SKM-1 (cell line): ENCODE measurements around the gene PADI2.

Experiments
- DNase-seq: peaks from one replicate; lab custom pipeline; 2025; ENCODE audit not compliant: unreplicated experiment; lab: John Stamatoyannopoulos, UW

The PADI2 gene

DNA sequence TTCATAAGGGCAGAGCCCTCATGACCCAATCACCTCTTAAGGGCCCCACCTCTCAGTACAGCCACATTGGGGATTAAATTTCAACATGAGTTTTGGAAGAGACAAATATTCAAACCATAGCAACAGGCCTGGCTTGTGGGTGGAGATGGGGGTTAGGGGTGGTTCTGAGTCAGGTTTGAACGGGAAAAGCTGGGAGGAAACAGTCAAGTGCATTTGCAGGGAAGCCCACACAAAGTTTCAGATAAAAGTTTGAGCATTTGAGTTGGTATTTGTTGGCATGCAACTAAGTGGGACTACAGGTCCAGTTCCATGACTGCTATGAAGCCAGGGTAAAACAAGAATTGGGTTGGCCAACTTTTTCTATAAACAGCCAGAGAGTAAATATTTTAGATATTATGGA lies 21.0 kb upstream of the PADI2 start:
- DNase-seq: no peak

DNA sequence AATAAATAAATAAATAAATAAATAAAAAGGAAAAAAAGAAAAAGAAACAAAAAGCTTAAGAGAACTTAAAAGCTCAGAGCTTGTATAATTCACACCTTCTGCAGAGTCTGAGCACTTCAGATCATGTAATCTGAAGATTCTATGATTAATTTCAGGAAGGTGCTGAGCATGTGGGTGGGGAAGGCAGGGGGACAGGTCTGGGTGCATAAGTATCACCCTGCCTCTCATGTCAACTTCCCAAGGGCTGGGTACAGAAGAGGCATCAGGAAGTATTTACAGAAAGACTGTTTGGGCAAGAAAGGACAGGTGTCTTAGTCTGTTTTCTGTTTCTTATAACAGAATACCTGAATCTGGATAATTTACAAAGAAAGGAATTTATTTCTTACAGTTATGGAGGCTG lies 20.4 kb upstream of the PADI2 start:
- DNase-seq: no peak

DNA sequence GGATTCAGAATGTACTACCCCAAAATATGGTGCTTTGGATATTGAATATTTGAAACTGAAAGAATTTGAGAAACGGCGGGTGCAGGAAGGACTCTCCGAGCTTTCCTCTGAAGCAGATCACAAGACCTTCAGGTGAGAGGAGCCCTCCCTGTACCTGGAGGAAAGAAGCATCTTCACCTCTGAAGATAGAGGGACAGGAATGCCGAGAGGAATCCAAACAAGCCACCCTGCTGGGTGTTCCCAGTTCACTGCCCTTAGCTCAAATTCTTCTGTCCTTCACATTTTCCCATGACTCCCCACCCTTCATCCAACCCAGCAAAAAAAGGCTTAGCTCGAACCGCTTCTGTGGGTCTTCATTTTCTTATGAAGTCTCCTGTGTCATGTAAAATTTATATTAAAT lies 18.2 kb upstream of the PADI2 start:
- DNase-seq: no peak

DNA sequence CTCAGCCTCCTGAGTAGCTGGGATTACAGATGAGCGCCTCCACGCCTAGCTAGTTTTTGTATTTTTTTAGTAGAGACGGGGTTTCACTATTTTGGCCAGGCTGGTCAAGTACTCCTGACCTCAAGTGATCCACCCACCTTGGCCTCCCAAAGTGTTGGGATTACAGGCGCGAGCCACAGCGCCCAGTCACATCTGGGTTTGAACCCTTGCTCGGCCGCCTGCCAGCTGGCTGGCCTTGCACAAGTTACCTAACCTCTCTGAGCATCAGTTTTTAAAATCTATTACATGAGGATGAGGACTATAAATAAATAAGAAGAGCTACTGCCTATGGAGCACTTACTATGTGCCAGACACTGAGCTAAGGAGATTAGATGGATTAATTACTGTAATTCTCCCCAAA lies 17.7 kb upstream of the PADI2 start:
- no peak for DNase-seq

DNA sequence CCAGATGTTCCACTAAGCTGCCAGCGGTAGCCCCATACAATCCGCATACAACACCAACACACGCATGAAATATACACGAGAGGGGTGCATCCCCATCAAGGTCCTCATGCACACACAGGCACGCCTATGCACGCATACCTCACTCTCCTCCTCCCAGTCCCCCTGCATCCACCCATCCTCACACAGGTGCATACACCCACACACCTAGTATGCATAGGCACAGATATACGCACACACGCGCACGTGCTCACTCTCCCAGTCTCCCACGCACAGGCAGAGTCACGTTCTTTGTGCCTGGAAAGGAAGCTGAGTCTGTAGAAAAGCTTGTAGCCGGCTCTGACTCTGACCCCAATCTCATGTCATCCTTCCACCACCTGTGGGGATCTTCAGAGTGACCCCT lies 16.9 kb upstream of the PADI2 start:
- no peak for DNase-seq

DNA sequence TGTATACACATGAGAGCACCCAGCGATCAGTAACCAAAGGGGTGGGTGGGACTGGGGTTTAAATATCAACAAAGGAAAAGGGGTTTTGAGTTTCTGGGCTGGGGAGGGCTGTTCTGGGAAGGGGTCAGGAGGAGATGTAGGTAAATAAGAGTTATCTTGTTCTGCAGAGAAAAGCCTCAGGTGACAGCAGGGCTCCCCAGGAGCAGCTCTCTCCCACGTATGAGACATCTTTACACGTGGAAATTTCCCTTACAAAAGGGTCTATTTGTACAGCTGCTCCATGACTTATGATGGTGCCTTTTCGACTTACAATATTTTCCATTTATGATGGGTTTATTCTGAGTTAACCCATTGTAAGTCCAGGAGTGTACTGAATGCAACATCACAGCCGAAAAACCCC lies 16.3 kb upstream of the PADI2 start:
- DNase-seq: no peak

DNA sequence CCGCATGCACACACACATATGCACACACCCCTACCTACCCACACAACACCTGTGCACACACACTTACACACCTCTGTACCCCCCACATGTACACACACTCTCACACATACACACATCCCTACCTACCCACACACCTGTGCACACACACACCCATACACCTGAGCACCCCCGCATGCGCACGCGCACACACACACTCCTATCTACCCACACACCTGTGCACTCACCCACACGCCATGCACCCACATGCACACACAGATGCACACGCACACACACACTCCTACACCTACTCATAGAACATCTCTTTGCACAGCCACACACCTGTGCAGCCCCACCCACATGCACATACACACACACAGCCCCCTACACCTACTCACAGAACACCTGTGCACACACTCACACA lies 15.5 kb upstream of the PADI2 start:
- DNase-seq: no peak

DNA sequence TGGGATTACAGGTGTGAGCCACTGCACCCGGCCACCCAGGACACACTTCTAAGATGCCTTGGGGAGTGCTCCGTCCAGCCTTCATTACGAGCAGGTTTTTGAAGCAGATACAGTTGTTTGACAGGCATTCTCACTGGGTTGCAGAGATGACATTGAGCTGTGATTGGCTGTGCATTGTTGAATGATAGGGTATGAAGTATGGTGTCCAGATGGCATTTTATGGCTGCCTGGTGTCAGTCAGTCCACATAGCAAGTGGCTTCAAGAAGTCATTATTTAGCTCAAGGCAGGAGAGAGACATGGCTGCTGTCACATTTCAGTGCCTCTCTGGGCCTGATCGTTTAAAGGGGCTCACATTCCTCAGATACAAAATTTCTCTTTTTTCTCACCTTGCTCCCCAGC lies 14.8 kb upstream of the PADI2 start:
- no peak for DNase-seq

DNA sequence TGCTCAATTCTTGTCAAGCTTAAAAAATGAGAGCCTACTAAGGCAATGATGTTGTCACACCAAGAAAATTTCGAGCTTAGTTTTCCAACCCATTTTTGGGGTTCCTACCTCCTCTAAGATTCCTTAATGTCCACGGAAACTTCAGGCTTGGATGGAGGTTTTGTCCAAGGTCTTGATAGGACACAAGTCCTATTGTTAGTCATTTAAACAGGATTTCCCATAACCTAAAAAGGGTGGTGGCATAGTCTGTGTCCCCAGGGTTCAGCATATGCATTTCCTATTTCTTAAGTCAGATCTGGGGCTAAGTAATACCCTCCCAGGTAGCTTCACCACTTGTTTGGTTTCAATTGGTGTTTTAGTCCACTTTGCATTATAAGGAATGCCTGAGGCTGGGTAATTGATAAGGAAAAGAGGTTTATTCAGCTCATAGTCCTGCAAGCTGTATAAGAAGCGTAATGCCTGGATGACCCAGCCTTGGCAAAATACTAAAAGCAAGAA lies 10.9 kb upstream of the PADI2 start:
- DNase-seq: no peak

DNA sequence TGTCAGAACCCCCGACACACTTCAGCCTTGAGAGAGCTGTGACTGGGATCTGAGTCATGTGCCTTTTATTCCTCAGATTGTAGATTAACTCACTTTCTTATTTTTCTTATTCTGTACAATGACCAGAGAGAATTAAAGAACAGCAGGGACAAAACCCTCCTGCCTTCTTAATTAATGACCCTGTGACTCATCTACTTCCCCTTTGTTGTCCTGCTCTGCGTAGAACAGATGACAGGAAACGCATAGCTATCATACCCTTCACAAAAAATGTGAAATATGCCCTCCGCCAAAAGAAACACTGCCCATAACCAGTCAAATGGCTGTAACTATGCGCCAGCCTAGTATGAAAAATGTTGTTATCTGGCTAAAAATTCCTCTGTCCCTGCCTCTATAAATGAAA lies 9.1 kb upstream of the PADI2 start:
- DNase-seq: peak; percentile 46

DNA sequence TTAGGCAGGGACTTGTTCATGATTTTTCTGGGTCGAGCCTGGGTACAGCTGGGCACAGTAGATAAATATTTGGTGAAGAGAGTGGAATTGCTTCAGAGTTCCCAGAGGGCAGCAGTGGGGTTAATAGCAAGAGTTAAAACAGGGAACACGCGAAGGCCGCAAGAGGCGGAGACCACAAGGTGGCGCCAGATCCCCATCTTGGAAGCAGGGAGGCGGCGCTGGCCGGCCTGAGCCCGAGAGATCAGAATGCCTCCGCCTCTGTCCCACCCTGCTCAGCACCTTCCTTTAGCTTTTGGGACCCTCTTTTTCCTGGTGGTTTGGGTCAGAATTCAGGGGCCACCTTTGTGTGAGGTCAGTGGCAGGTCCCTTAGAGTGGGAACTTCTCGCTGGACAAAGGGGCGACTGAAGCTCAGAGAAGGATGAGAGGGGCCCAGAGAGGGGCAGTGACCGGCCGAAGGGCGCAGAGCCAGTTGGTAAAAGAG lies 6.5 kb upstream of the PADI2 start:
- peak; percentile 74 for DNase-seq

DNA sequence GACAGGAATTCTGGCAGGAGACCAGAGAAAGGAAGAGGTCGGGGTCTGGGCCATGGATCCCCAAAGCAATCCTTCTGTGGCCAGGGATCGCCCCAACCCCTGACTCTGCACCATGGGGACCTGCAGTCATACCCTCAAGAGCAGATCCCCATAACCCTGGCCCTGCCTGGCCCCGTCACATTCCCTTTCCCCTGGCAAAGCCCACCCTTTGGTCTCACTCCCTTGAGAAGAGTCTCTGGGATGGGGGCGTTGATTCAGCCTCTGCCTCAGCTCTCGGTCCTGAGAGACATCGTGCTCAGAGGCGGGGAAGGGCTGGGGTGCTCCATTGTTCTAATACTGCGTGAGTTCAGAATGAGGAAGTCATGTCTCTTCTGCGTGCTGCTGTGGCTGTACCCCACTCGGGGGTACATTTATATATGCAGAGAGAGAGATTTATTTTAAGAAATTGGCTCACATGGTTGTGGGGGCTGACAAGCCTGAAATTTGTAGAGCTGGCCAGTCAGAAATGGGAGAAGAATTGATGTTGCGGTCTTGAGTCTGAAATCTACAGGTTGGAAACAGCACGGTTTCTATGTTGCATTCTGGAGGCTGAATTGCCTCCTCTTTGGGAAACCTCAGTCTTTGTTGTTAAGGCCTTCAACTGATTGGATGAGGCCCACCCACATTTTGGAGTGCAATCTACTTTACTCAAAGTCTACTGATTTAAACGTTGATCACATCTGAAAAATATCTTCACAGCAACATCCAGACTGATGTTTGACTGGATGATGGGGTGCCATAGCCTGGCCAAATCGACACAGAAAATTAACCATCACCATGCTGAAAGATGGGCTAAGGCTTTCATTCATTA lies 4.2 kb upstream of the PADI2 start:
- no peak for DNase-seq

DNA sequence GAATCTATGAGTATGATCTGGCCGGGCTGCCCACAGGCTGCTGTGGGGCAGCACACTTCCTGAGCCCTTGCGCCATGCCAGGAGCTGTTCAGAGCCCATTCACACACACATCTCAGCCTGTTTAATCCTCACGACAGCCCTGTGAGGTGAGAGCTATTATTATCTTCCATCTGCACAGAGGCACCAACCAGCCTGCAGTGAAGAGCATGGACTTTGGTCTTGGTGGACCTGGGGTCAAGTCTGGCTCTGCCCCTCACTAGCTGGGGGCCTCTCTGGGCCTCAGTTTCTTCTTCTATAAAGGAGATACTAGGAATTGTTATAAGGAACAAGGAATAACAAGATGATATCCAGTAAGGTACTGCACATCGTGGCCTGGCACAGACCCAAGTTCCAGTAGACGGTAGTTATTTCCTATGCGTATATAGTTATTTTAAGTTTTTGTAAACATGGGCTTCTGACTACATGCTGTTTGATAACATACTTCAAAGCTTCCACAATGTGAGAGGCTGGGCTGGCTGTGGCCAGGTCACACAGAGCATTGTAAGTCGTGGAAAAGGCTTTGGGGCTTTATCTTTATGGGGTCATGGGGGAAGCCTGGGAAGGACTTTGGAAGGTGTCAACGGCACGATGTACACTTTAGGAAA lies 3.4 kb upstream of the PADI2 start:
- peak; percentile 31 for DNase-seq

DNA sequence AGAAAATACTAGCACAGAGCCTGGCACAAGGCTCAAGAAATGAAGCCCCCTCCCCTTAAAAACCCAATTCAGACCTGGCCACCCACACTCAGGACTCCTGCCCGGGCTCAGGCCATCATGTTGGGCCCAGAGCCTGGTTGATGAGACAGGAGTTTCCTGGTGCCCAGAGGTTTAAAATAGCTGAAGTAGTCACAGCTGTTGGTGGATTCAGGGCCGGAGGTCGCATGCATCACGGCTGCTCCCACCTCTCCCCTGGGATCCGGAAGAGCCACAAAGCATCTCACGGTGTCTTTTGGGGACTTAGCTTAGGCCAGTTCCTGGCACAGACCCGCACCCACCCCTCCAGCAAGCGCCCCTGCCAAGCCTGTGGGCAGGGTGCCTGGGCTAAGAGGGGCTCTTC lies 2.6 kb upstream of the PADI2 start:
- DNase-seq: no peak

DNA sequence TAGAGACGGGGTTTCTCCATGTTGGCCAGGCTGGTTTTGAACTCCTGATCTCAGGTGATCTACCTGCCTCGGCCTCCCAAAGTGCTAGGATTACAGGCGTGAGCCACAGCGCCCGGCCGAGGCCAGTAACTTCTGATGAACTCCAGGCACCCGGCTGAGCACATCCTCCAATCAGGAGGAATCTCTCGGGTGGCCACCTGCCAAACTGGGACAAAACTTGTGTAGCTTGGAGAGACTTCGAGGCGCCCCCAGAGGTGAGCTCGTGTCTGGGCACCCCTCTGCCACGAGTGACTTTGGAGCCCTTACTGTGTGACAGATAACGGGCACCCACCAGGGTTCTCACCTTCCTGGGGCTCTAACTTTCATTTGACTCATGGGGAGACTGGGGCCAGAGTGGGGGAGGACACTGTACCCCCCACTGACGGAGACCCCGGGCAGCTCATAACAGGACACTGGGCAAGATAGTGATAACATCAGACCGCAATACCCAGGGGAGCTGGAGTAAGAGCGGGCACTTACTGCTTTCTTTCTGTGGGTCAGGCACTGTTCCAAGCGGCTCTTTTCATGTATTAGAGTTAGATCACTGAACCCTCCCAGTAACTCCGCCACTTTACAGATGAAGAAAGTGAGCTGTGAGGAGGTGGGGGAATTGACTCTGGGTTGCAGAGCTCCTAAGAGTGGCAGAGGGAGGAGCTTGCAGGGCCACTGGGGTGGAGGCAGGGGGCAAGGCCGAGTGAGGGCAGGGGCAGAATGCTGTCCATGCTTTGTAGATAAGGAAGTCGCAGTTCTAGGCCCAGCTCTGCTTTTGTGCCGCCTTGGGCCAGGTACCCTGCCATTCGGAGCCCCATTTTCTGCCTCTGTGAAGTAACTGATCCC lies 1.9 kb upstream of the PADI2 start:
- DNase-seq: no peak

DNA sequence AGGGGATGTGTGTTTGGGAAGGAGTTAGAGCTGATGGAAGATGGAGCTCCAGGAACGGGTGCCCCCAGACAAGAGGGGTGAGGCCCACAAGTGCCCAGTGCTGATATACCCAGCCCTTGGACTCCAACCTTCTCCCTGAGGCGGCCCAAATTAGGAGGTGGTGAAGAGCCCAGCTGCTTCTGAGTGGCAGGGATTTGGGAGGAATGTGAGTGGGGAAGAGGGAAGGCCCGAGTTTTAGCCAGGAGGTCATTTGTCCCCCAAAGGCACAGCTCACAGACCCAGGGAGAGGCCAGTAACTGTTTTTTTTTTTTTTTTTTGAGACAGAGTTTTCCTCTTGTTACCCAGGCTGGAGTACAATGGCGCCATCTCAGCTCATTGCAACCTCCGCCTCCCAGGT lies 1.2 kb upstream of the PADI2 start:
- DNase-seq: no peak

DNA sequence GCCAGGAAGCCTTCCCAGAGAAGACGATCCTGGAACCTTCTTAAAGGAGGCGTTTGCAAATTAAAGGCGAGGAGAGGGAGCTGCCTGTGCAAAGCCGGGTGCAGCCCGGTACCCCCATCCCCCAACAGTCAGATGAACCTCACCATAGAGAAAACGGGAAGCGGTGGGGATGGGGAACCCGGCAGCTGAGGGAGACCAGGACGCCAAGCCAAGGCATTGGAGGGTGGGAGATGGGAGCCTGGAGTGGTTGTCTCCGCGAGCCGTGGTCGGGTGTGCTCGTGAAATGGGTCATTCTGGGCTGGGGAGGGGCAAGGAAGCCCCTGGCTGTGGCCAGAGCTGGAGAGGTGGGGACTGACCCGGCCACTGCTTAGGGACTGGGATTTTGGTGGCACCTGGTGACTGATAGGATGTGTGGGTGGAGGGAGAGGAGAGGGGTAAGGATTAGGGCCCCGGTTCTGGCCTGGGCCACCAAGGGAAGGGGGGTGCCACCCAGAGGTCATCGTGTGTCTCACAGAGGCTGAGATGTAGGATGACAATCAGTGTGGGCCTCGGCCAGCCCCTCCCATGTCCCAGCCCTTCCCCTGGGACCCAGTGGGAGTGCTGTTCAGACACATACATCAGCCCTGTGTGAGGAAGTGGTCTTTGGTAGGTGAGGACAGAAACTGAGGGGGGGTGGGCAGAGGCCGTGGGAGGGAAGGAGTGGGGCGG lies 676 bp upstream of the PADI2 start:
- peak; percentile 53 for DNase-seq

DNA sequence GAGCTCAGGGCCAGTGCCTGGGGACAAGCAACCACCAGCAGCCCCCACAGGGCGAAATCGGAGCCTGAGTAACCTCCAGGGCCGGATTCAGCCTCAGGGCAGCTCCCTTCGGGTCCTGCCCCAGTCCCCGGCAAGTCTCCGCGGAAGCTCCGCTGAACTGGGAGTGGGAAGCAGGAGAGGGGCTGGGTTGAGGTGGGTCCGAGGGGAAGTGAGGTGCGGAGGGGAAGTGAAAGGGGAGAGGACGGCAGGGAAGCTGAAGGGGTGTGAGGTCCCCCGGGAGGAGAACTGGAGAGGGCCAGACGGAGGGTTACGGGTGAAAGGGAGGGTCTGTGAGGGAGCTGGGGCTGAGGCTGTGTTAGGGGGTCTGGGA lies 560 bp downstream of the PADI2 start:
- DNase-seq: no peak

DNA sequence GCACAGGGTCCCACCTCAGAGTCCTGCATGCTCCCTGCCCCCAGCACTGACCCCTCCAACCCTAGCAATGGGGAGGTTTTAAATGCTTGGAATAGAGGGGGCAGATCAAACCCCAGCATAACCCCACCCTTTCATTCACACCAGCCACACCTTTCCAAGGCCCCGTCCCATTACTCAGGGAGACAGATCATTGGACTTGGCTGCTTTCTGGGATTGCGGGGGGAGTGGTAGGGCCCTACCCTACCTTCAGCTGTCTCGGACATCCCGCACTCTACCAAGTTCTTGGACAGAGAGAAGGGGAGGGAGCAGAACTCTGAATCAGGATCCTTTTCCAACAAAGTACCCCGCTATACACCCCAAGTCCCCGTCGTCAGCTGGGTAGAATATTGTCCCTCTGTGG lies 983 bp downstream of the PADI2 start:
- no peak for DNase-seq

DNA sequence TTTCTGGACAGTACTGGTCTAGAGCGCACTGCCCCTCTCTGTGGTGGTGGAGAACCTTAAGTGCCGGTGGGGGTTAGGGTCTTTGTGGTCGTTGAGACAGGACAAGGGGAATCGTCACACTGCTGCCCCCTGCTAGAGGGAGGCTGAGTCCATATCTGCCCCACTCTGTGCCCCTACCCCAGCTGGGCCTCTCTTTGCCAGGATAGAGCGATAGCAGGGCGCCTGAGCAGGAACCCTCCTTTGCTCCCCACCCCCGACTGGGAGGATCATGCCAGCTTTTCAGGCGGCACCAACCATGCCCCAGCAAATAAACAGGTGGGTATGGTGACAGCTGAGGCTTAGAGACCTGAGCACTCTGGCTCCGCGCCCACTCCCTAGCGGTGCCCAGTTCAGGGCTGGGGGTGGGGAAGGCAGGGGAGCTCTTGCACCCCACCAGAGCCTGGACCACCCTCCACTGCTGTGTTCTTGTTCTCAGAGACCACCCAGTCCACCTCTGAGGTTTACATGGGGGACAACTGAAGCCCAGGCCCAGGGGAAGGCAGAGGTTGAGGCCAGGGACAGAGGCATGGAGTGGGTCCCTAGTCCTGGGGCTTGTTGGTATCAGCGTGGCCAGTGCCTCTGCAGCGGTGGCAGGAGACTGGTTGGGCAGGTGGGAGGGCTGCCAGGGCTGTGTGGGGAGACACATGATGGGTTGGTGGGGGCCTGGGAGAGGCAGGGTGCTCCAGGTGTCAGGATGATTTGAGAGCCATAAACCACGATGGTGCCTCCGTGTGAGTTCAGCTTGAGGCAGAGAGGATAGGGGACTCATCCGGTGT lies 1.6 kb downstream of the PADI2 start:
- DNase-seq: no peak
